Activated CD4-positive, alpha-beta T cell treated with anti-CD3 and anti-CD28 coated beads, Interleukin-2, Interleukin-6, amounts not matched to agents 100 ng/mL and 50 ng/mL, durations not matched to agents 16 hours and 8 hours (primary cell): ENCODE measurements around the gene PSMG1.

ENCODE experiments used
- DNase-seq: peaks from one replicate; pipeline ENCODE4 v3.0.0-alpha.2; 2020

Gene PSMG1

DNA sequence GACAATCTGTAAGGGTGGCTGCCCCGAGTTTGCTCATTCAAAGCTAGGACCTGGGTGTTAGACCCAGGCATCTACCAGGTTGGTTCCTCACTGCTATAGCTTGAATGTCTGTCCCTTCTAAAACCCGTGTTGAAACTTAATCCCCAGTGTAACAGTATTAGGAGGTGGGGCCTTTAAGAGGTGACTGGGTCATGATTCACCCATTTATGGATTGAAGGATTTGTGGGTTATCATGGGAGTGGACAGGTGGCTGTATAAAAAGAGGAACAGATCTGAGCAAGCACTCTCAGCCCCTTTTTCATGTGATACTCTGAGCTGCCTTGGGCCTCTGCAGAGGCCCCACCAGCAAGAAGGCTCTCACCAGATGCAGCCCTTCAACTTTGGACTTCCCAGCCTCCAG lies 29.4 kb downstream of the PSMG1 start:
- DNase-seq = no peak

GRCh38 chr21:39153373-39153772 lies 29.9 kb downstream of the PSMG1 start:
- DNase-seq = peak; percentile 7

- DNase-seq = no peak
These were observed 31.0 kb downstream of the PSMG1 start for GRCh38 chr21:39152271-39152670.

- DNase-seq = no peak
These were observed 32.4 kb downstream of the PSMG1 start for GRCh38 chr21:39150877-39151276.

DNA sequence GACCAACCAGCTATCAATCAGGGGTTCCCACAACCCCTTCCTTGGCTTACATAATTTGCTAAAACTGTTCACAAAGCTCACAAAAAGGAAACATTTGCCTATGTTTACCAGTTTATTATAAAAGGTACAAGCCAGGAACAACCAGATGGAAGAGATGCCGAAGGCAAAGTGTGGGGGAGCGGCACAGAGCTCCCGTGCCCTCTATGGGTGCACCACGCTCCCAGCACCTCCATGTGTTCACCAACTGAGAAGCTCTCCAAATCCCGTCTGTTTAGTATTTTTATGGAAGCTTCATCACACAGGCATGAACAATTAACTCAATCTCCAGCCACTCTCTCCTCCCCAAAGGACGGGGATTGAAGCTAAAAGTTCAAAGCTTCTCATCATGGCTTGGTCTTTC lies 32.9 kb downstream of the PSMG1 start:
- no peak for DNase-seq

GRCh38 chr21:39149882-39150281 lies 33.4 kb downstream of the PSMG1 start:
- DNase-seq = no peak

GRCh38 chr21:39148975-39149374 lies 34.3 kb downstream of the PSMG1 start:
- no peak for DNase-seq

DNA sequence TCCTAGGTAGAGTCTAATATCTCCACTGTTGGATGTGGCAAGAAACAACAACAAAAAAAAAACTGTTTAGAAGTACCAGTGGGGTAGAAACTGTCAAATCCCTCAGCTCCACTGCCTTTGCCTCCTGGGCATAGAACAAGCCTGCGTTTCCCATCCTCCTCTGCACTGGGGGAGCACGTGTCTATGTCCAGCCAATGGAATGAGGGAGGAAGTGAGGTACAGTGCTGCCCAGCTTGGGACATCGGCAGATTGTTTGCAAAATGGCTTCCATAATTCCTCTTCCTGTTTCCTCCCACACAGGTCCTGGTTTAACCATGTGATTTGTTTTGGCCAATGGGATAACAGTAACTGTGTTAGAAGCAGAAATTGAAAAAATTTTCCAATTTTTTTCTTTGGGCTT lies 39.1 kb downstream of the PSMG1 start:
- DNase-seq = no peak

- DNase-seq = no peak
These were observed 40.3 kb downstream of the PSMG1 start for GRCh38 chr21:39142972-39143371.

DNA sequence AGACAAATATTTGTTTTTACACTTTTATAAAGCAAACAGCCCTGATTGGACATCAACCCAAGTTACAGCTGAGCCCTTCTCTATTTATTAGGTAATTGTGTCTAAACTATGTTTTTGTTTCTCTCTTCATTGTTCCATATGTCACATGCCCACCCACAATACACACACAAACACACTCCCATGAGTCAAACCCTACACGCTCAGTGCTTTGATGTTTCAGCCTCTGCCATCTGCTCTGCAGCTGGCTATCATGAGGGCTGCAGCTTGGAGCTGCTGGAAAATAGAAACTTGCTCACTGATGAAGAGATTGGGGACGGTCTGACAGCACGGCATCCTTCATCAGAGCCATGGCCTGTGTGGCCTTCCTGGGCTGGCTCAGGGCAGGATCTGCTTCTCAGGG lies 41.7 kb downstream of the PSMG1 start:
- DNase-seq = no peak

DNA sequence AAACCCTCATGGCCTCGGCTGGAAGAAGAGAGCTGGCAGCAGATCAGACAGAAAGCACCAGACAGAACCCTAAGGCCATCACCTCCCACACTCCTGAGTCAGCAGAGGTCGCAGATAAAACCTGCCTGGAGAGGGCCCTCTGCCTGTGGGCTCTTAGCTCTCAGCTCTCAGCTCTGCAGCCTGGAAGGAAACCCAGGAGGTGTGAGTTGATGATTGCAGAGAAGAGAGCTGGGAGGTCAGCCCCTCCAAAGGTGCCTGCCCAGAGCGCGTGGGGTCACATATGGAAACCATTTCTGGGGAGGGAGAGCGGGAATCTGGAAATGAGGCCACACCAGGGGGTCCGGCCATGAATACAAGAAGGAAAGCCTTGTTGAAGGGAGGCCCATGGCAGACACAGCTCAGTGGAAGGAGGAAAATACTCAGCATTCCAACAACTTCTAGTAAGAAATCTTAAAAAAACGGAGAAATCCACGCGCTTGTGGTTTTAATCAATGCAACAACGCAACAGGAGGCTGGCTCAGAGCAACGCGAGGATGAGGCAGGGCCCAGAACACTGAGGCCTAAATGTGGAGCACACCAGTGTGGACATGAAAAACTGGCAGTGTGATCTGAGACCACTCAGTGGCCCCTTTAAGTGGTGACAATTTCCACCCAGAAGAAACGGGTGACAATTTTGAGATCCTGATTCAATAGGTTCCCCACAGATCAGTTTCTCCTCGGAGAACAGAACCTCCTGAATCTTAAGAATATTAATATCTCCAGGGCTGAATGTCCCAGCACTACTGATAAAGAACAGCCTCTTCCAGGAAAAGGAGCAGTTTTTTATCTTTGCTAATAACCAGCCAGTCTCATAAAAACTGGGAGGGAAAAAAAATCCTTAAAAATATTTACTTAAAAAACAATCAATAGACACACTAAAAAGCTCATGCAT lies 45.7 kb downstream of the PSMG1 start:
- DNase-seq = no peak

- no peak for DNase-seq
These were observed 46.5 kb downstream of the PSMG1 start for GRCh38 chr21:39136711-39137110.

DNA sequence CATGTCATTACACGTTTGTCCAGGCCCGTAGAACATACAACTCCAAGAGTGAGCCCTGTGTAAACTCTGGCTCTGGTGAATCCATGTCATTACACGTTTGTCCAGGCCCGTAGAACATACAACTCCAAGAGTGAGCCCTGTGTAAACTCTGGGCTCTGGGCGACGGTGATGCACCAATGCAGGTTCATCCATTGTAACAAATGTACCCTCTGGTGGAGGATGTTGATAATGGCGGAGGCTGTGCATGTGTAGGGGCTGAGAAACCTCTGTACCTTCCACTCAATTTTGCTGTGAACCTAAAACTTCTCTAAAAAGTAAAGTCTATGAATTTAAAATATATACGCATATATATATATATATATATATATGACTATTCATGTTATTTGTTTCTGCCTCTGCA lies 47.1 kb downstream of the PSMG1 start:
- DNase-seq = peak; percentile 36

DNA sequence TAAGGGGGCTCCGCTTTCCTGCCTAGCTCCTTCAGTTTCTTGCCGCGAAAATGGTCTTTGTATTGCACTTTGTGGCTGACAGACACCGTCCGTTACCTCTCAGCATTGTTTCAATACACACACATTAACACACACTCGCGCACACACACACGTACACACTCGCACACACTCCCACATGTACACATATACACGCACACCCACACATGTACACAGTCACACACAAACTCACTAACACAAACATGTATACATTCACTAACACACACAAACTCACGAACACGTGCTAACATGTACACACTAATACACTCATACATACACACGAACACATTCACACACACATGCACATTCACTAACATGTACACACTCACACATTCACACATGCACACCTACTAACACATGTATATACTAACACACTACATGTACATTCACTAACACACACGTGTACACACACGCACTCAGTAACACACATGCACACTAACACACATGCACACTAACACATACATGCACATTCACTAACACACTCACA lies 48.9 kb downstream of the PSMG1 start:
- no peak for DNase-seq

GRCh38 chr21:39132248-39132647 lies 51.0 kb downstream of the PSMG1 start:
- DNase-seq = no peak

DNA sequence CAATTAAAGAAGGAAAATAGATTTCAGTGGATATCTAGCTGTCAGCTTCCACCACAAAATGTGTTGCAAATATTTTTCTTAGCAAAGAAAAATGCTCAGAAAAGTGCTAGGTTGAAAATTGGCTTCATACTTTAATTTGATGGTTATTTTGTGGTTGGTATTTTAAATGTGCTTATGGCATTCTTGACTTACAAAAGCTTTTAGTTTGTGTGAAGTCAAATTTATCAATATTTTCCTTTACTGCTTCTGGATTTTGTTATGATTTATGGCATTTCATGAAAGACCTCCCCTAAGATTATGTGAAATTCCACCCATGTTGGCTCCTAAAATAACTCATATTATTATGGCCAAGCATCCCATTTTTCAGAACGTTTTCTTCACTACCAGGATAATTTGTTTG lies 51.5 kb downstream of the PSMG1 start:
- no peak for DNase-seq

GRCh38 chr21:39127506-39127905 lies 55.7 kb downstream of the PSMG1 start:
- DNase-seq = no peak

- DNase-seq = no peak
These were observed 56.8 kb downstream of the PSMG1 start for GRCh38 chr21:39126486-39126806.

- DNase-seq = peak; percentile 36
These were observed 57.3 kb downstream of the PSMG1 start for GRCh38 chr21:39125752-39126485.
